Activated B cell treated with CpG ODN at 0.5 μM for 24 hours (primary cell): ENCODE measurements around the gene FCRL4. TPM values are rescaled to one million over a fixed set of nuclear protein-coding genes. Genes with fewer than 3 reads are reported as not detected.

Experiments
- ATAC-seq: fragments of 200-7000 bp; cut with Tn5 transposase; one replicate; pipeline ENCODE4 v1.10.0; 2021; ENCODE audit warnings: low read depth, mild to moderate bottlenecking, moderate library complexity
- CTCF ChIA-PET: fragments of 350-600 bp; sonication (Branson Sonifier 250); formaldehyde crosslinking; loops from one replicate; lab custom pipeline; 2021; ENCODE audit warnings: antibody characterized with exemption; lab: Charles Lee
- POLR2A ChIA-PET: fragments of 350-600 bp; sonication (Branson Sonifier 250); formaldehyde crosslinking; loops from one replicate; lab custom pipeline; 2021; ENCODE audit warnings: antibody characterized with exemption; lab: Charles Lee
- DNase-seq: peaks from one replicate; pipeline ENCODE4 v3.0.0; 2022
- H3K27ac Mint-ChIP-seq: one replicate; pipeline ENCODE4 v1.8.0; 2020; ENCODE audit warnings: mixed read lengths
- H3K27me3 Mint-ChIP-seq: one replicate; pipeline ENCODE4 v1.8.0; 2021; ENCODE audit warnings: mixed read lengths
- H3K36me3 Mint-ChIP-seq: one replicate; pipeline ENCODE4 v1.8.0; 2021; ENCODE audit warnings: low read depth, mixed read lengths
- H3K4me1 Mint-ChIP-seq: one replicate; pipeline ENCODE4 v1.8.0; 2021; ENCODE audit warnings: mixed read lengths
- H3K4me3 Mint-ChIP-seq: one replicate; pipeline ENCODE4 v1.8.0; 2020; ENCODE audit warnings: mild to moderate bottlenecking, mixed read lengths
- H3K9me3 Mint-ChIP-seq: one replicate; pipeline ENCODE4 v1.8.0; 2020; ENCODE audit warnings: mixed read lengths
- intact Hi-C: fragments of 100-400 bp; cut with micrococcal nuclease; formaldehyde crosslinking; loops from one replicate; pipeline ENCODE4 v1.15.1; 2024
- total RNA-seq: library from RNA; stranded (reverse); gene quantifications from 2 replicates; pipeline ENCODE4 v1.2.3, GENCODE V29; 2022
- TF ChIP-seq, protein P1 (sequence below): fragments of 200-600 bp; IDR thresholded peaks from one replicate; pipeline ENCODE4 v1.8.0; 2022; ENCODE audit warnings: antibody characterized with exemption, mild to moderate bottlenecking

The FCRL4 gene
- 6.3 and 6.7 TPM in 2 replicates for total RNA-seq

DNA sequence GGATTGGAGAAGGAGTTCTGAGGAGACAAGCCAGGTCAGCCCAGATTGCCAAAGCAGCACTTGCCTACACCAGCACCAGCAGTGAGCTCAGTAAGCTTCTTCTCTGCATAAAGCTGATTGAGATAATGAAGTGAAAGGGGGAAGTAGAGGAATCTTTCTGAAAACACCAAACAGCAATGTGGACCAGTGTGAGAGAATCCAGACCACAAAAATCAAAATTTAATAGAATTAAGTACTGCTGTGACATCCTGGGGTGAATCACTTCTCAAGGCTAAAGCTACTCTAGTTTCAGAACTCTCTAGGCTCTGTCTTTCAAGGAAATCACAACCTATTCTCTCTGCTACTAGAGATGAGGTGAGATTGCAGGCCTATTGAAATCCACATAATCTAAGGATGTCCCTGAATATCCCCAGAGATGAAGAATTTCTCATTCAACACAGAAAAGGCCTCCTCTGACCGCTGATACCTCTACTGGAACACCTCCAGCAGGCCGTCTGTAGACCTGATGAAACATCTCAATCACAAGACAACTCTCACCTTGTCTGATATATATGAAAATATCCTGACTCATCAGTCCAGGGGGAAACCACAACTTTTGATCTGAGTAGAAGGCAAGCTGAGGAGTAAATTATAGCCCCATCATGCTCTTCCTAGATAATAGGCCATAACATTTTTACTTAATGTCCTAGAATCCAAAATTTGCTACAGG is at the start of gene FCRL4:
TSS of gene FCRL4 (minus strand) at position 127 of the 709 bp plus-strand sequence. CDS start 141 bp downstream, outside the sequence.
- peaks cover 11% of the 10 kb centered on the region for H3K27me3 Mint-ChIP-seq
- POLR2A ChIA-PET = interaction anchor here (0.6 to 1.7 kb wide), 10 partner anchors 14 to 129 kb away, joined by 3 to 17 read pairs (median 4); partner anchors contain the start of genes FCRL3 and FCRL5
- CTCF ChIA-PET = interaction anchor here (1.2 to 1.9 kb wide), 4 partner anchors 13 to 175 kb away, joined by 3 to 13 read pairs (median 9); partner anchors contain the start of gene FCRL3
- H3K27ac Mint-ChIP-seq = peak within 1 kb of the TSS; percentile 73
- H3K4me3 Mint-ChIP-seq = peak within 1 kb of the TSS; percentile 75
- H3K36me3 Mint-ChIP-seq = no peaks in the 10 kb centered on the region
- DNase-seq = no peak
- intact Hi-C loops = loop anchor here (1.0 to 5.0 kb wide), 5 partner anchors 14 to 174 kb away; partner anchors contain the start of gene FCRL5
- peaks cover 60% of the 10 kb centered on the region for H3K4me1 Mint-ChIP-seq
- H3K9me3 Mint-ChIP-seq = no peaks in the 10 kb centered on the region
- peak; percentile 79 for ATAC-seq
- TF ChIP-seq, protein P1, sequence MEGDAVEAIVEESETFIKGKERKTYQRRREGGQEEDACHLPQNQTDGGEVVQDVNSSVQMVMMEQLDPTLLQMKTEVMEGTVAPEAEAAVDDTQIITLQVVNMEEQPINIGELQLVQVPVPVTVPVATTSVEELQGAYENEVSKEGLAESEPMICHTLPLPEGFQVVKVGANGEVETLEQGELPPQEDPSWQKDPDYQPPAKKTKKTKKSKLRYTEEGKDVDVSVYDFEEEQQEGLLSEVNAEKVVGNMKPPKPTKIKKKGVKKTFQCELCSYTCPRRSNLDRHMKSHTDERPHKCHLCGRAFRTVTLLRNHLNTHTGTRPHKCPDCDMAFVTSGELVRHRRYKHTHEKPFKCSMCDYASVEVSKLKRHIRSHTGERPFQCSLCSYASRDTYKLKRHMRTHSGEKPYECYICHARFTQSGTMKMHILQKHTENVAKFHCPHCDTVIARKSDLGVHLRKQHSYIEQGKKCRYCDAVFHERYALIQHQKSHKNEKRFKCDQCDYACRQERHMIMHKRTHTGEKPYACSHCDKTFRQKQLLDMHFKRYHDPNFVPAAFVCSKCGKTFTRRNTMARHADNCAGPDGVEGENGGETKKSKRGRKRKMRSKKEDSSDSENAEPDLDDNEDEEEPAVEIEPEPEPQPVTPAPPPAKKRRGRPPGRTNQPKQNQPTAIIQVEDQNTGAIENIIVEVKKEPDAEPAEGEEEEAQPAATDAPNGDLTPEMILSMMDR = no peak

DNA sequence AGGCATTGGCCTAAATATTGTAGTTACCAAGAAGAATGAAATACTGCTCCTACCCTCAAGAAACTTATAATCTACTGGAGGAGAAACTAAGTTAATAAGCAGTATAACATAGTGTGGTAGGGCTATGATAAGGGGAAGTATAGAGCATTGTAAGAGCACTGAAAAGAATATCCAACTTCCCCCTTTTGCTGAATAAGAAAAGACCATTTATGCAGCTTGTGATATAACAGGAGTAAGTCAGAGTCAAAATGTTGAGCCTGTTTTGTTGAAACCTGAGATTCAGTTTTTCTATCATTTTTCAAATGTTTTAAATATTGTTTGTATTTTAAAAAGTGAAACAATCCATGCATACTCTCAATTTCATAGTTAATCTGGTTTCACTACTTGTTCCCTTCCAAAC is 48.3 kb upstream of the FCRL4 start:
- H3K27me3 Mint-ChIP-seq = no peaks in the 10 kb centered on the region
- CTCF ChIA-PET = interaction anchor here (1.2 to 1.3 kb wide), 2 partner anchors 45 to 66 kb away, joined by 4 to 7 read pairs; no protein-coding TSS in a partner anchor
- H3K27ac Mint-ChIP-seq = no peak overlapping the region
- H3K9me3 Mint-ChIP-seq = no peaks in the 10 kb centered on the region
- intact Hi-C loops = no loop called here
- peaks cover 20% of the 10 kb centered on the region for H3K4me1 Mint-ChIP-seq
- TF ChIP-seq, protein P1 = no peak
- DNase-seq (no peak), ATAC-seq (peak; percentile 71)
- no peak overlapping the region for H3K4me3 Mint-ChIP-seq
- no peaks in the 10 kb centered on the region for H3K36me3 Mint-ChIP-seq
- POLR2A ChIA-PET = interaction anchor here (0.7 to 1.0 kb wide), 2 partner anchors 10 to 56 kb away, joined by 3 read pairs; no protein-coding TSS in a partner anchor

GRCh38 chr1:157641177-157641576 is 43.3 kb upstream of the FCRL4 start:
- ATAC-seq = no peak
- CTCF ChIA-PET = interaction anchor here (1.2 kb wide), 1 partner anchor 61 kb away, joined by 5 read pairs; no protein-coding TSS in a partner anchor
- H3K9me3 Mint-ChIP-seq = no peaks in the 10 kb centered on the region

GRCh38 chr1:157639800-157640199 is 41.9 kb upstream of the FCRL4 start:
- ChIA-PET CTCF (interaction anchor here (1.2 kb wide), 1 partner anchor 59 kb away, joined by 5 read pairs; no protein-coding TSS in a partner anchor), POLR2A (no interaction called here)
- no peak for DNase-seq
- Mint-ChIP-seq H3K27me3 (no peaks in the 10 kb centered on the region), H3K9me3 (no peaks in the 10 kb centered on the region), H3K36me3 (no peaks in the 10 kb centered on the region), H3K27ac (no peak overlapping the region), H3K4me3 (no peak overlapping the region), H3K4me1 (peaks cover 2% of the 10 kb centered on the region)
- intact Hi-C loops = no loop called here
- TF ChIP-seq, protein P1 = no peak
- ATAC-seq = no peak

More at GRCh38 chr1:157641177-157641576, 43.3 kb upstream of the FCRL4 start:
- TF ChIP-seq, protein P1 = no peak
- no peak for DNase-seq
- intact Hi-C loops = no loop called here
- Mint-ChIP-seq H3K4me3 (no peak overlapping the region), H3K27ac (no peak overlapping the region), H3K27me3 (no peaks in the 10 kb centered on the region), H3K4me1 (peaks cover 11% of the 10 kb centered on the region), H3K36me3 (no peaks in the 10 kb centered on the region)
- POLR2A ChIA-PET = no interaction called here

GRCh38 chr1:157628773-157629172 is 30.9 kb upstream of the FCRL4 start:
- Mint-ChIP-seq H3K36me3 (no peaks in the 10 kb centered on the region), H3K4me1 (peaks cover 20% of the 10 kb centered on the region), H3K27me3 (no peaks in the 10 kb centered on the region), H3K9me3 (peaks cover 3% of the 10 kb centered on the region), H3K4me3 (no peak overlapping the region), H3K27ac (no peak overlapping the region)
- DNase-seq (no peak), ATAC-seq (no peak)
- TF ChIP-seq, protein P1 = no peak
- ChIA-PET POLR2A (no interaction called here), CTCF (no interaction called here)
- intact Hi-C loops = no loop called here
